Tibial nerve (tissue), 4 donors: ENCODE results near the gene SH2D3A. TPM values are rescaled to one million over a fixed set of nuclear protein-coding genes. Genes with fewer than 3 reads are reported as not detected.

Experiments
- DNase-seq, 2 donors: peaks; one replicate each; pipeline ENCODE4 v3.0.0-alpha.2; 2019; ENCODE audit warnings: low spot score in 2 of 2
- H3K27ac ChIP-seq, 4 donors: fragments of 200-600 bp; sonication (generic) in 3 of 4; one replicate each; pipeline ENCODE4 v1.5.1; 2017 to 2019; ENCODE audit warnings: mild to moderate bottlenecking in 1 of 4
- H3K27me3 ChIP-seq, 2 donors: fragments of 200-600 bp; sonication (generic) in 1 of 2; one replicate each; pipeline versions ENCODE4 v1.5.1 to v1.6.0; 2017 to 2019
- H3K36me3 ChIP-seq, 3 donors: fragments of 200-600 bp; sonication (generic); one replicate each; pipeline ENCODE4 v1.5.1; 2018 to 2019
- H3K4me1 ChIP-seq, 4 donors: fragments of 200-600 bp; sonication (generic) in 3 of 4; one replicate each; pipeline ENCODE4 v1.5.1; 2017 to 2019
- H3K4me3 ChIP-seq, 4 donors: fragments of 200-600 bp; sonication (generic) in 3 of 4; one replicate each; pipeline ENCODE4 v1.5.1; 2017 to 2019; ENCODE audit warnings: mild to moderate bottlenecking in 1 of 4, moderate library complexity in 1 of 4
- H3K9me3 ChIP-seq, 4 donors: fragments of 200-600 bp; sonication (generic) in 3 of 4; one replicate each; pipeline ENCODE4 v1.5.1; 2017 to 2019
- CTCF ChIP-seq, 5 experiments: fragments of 200-600 bp in 3 of 5; fragments of 450-650 bp in 2 of 5; sonication (generic) in 3 of 5; IDR thresholded peaks; one replicate each; pipeline ENCODE4 v1.5.1; 2016 to 2019; ENCODE audit warnings: antibody characterized with exemption in 5 of 5, mild to moderate bottlenecking in 3 of 5, moderate library complexity in 2 of 5
- EP300 ChIP-seq, 2 donors: sonication (generic); formaldehyde crosslinking; IDR thresholded peaks; one replicate each; pipeline ENCODE4 v1.6.1; 2017; ENCODE audit warnings: antibody characterized with exemption in 2 of 2, mild to moderate bottlenecking in 1 of 2
- POLR2A ChIP-seq, 2 donors: fragments of 450-650 bp; IDR thresholded peaks; one replicate each; pipeline ENCODE4 v1.6.1; 2017; ENCODE audit warnings: antibody characterized with exemption in 2 of 2, mild to moderate bottlenecking in 2 of 2, moderate library complexity in 2 of 2
- WGBS, 2 donors: methylation state at CpG; one replicate each; pipeline ENCODE4 v1.1.5; 2018; 5-methylcytosine and 5-hydroxymethylcytosine counted together
- total RNA-seq, 4 donors: library from RNA; depleted of rRNA; stranded (reverse); fragments of >200 nt; gene quantifications; one replicate each; pipeline ENCODE4 v1.1.0, GENCODE V29; 2016

SH2D3A gene
- total RNA-seq, 4 donors from 2014 or later = 0.39 to 4.2 (median 0.44) TPM; not detected in 1

GRCh38 chr19:6730941-6731670, 36.1 kb downstream of the SH2D3A start:
- H3K4me1 ChIP-seq = peaks cover 0 to 44% (median 13%) of the 10 kb centered on the region in 4 donors
- no peak for DNase-seq
- 80 to 84% methylated on average over 16 to 30 of the region's 30 CpGs for WGBS, 2 donors
- TF ChIP-seq EP300 (IDR thresholded peaks at IDR 0.05) (no peak), CTCF (IDR thresholded peaks at IDR 0.05) (no peak), POLR2A (IDR thresholded peaks at IDR 0.05) (no peak)
- no peaks in the 10 kb centered on the region for H3K9me3 ChIP-seq
- peak overlapping the region in 3 of 4 donors; percentile 48 to 71 (median 58) for H3K27ac ChIP-seq
- peak overlapping the region in 1 of 4 donors; percentile 37 for H3K4me3 ChIP-seq
- H3K36me3 ChIP-seq = peaks cover 0 to 56% (median 0%) of the 10 kb centered on the region in 3 donors
- H3K27me3 ChIP-seq = no peaks in the 10 kb centered on the region

GRCh38 chr19:6730153-6730804, 37.0 kb downstream of the SH2D3A start:
- TF ChIP-seq EP300 (IDR thresholded peaks at IDR 0.05) = no peak
- TF ChIP-seq CTCF (IDR thresholded peaks at IDR 0.05) = no peak
- no peak for TF ChIP-seq POLR2A (IDR thresholded peaks at IDR 0.05)
- peaks cover 0 to 37% (median 5%) of the 10 kb centered on the region in 4 donors for H3K4me1 ChIP-seq
- H3K4me3 ChIP-seq = peak overlapping the region in 2 of 4 donors; percentile 27 to 37
- H3K27me3 ChIP-seq = no peaks in the 10 kb centered on the region
- peak; percentile 81 to 86 for DNase-seq
- H3K27ac ChIP-seq = peak overlapping the region in 3 of 4 donors; percentile 48 to 73 (median 71)
- H3K36me3 ChIP-seq = peaks cover 0 to 53% (median 0%) of the 10 kb centered on the region in 3 donors
- 51 to 61% methylated on average over 27 of the region's 27 CpGs for WGBS, 2 donors
- H3K9me3 ChIP-seq = no peaks in the 10 kb centered on the region

GRCh38 chr19:6729573-6730152, 37.6 kb downstream of the SH2D3A start:
- H3K4me3 ChIP-seq = peak overlapping the region in 2 of 4 donors; percentile 27 to 37
- 85 to 91% methylated on average over 23 of the region's 23 CpGs for WGBS, 2 donors
- no peaks in the 10 kb centered on the region for H3K9me3 ChIP-seq
- H3K27ac ChIP-seq = peak overlapping the region in 3 of 4 donors; percentile 48 to 73 (median 71)
- no peak for TF ChIP-seq CTCF (IDR thresholded peaks at IDR 0.05)
- TF ChIP-seq POLR2A (IDR thresholded peaks at IDR 0.05) = no peak
- TF ChIP-seq EP300 (IDR thresholded peaks at IDR 0.05) = no peak
- DNase-seq = no peak
- peaks cover 0 to 48% (median 0%) of the 10 kb centered on the region in 3 donors for H3K36me3 ChIP-seq
- H3K27me3 ChIP-seq = no peaks in the 10 kb centered on the region
- peaks cover 0 to 40% (median 3%) of the 10 kb centered on the region in 4 donors for H3K4me1 ChIP-seq

GRCh38 chr19:6728346-6728745, 38.9 kb downstream of the SH2D3A start:
- DNase-seq = no peak
- TF ChIP-seq POLR2A (IDR thresholded peaks at IDR 0.05) (no peak), EP300 (IDR thresholded peaks at IDR 0.05) (peak in 1 of 2 donors; percentile 41)
- 23 to 27% methylated on average over 8 of the region's 8 CpGs for WGBS, 2 donors

GRCh38 chr19:6725513-6726231, 41.6 kb downstream of the SH2D3A start:
- H3K27me3 ChIP-seq = no peaks in the 10 kb centered on the region

More at GRCh38 chr19:6728346-6728745, 38.9 kb downstream of the SH2D3A start:
- no peak overlapping the region for H3K4me3 ChIP-seq
- peak overlapping the region in 1 of 4 donors; percentile 17 for H3K27ac ChIP-seq
- peaks cover 0 to 35% (median 0%) of the 10 kb centered on the region in 3 donors for H3K36me3 ChIP-seq
- no peaks in the 10 kb centered on the region for H3K27me3 ChIP-seq
- H3K4me1 ChIP-seq = peaks cover 0 to 48% (median 3%) of the 10 kb centered on the region in 4 donors
- H3K9me3 ChIP-seq = no peaks in the 10 kb centered on the region

More at GRCh38 chr19:6725513-6726231, 41.6 kb downstream of the SH2D3A start:
- TF ChIP-seq EP300 (IDR thresholded peaks at IDR 0.05) = no peak
- TF ChIP-seq CTCF (IDR thresholded peaks at IDR 0.05) = no peak
- no peak for TF ChIP-seq POLR2A (IDR thresholded peaks at IDR 0.05)
- no peak overlapping the region for H3K4me3 ChIP-seq
- H3K4me1 ChIP-seq = peaks cover 0 to 66% (median 13%) of the 10 kb centered on the region in 4 donors
- no peak for DNase-seq
- no peak overlapping the region for H3K27ac ChIP-seq
- peaks cover 0 to 8% (median 0%) of the 10 kb centered on the region in 3 donors for H3K36me3 ChIP-seq
- H3K9me3 ChIP-seq = no peaks in the 10 kb centered on the region
- WGBS, 2 donors = 83 to 86% methylated on average over 16 of the region's 16 CpGs
